Panc1 (cell line): Measurements from ENCODE around the gene FSD1. TPM values are rescaled to one million over a fixed set of nuclear protein-coding genes. Genes with fewer than 3 reads are reported as not detected.
A peak's percentile ranks its signal among the peaks of the same experiment; 100 is the strongest.

ENCODE experiments used
- ATAC-seq: fragments of 200-7000 bp; cut with Tn5 transposase; 2 replicates; pipeline ENCODE4 v1.9.1; 2020; ENCODE audit warnings: mild to moderate bottlenecking, moderate library complexity
- BruUV-seq: library from RNA; stranded (reverse); fragments of 400-500 nt; replicated peaks from 2 replicates; lab custom pipeline; 2021; lab: Mats Ljungman, UMichigan
- CTCF ChIA-PET: fragments of 300-600 bp; sonication (Branson Sonifier 250); formaldehyde crosslinking; loops from one replicate; lab custom pipeline; 2022; ENCODE audit warnings: antibody characterized with exemption; lab: Charles Lee
- POLR2A ChIA-PET: fragments of 300-600 bp; sonication (Branson Sonifier 250); formaldehyde crosslinking; loops from one replicate; lab custom pipeline; 2022; ENCODE audit warnings: antibody characterized with exemption; lab: Charles Lee
- DNase-seq: peaks from one replicate; pipeline ENCODE4 v3.0.0-alpha.2; 2010; ENCODE audit warnings: low read depth, low spot score
- H3K27ac ChIP-seq: 2 replicates; pipeline ENCODE4 v1.5.1; 2011; ENCODE audit warnings: mild to moderate bottlenecking, low read length, inconsistent platforms
- H3K27me3 ChIP-seq: fragments of 200-500 bp; sonication (Bioruptor generic); 2 replicates; pipeline ENCODE4 v1.6.0; 2014; ENCODE audit warnings: low read length, inconsistent platforms; ENCODE audit not compliant: control insufficient read depth, insufficient read depth
- H3K36me3 ChIP-seq: fragments of 200-500 bp; sonication (Bioruptor generic); 2 replicates; pipeline ENCODE4 v1.5.1; 2014; ENCODE audit warnings: inconsistent platforms, mild to moderate bottlenecking, low read length, moderate library complexity; ENCODE audit not compliant: control insufficient read depth, insufficient read depth
- H3K4me1 ChIP-seq: 2 replicates; pipeline ENCODE4 v1.5.1; 2011; ENCODE audit warnings: inconsistent platforms, mild to moderate bottlenecking, low read length, moderate library complexity; ENCODE audit not compliant: control insufficient read depth, insufficient read depth
- H3K4me3 ChIP-seq, 2 experiments: 2 replicates each; pipeline ENCODE4 v1.5.1; 2011 to 2012; ENCODE audit warnings: low read depth in 2 of 2, low read length in 2 of 2, mild to moderate bottlenecking in 2 of 2, inconsistent platforms in 1 of 2, moderate library complexity in 1 of 2
- H3K9me3 ChIP-seq: fragments of 200-500 bp; sonication (Bioruptor generic); 2 replicates; pipeline ENCODE4 v1.5.1; 2014; ENCODE audit warnings: low read depth, mild to moderate bottlenecking, inconsistent platforms, low read length, moderate library complexity; ENCODE audit not compliant: control insufficient read depth, insufficient read depth
- POLR2AphosphoS5 ChIP-seq: IDR thresholded peaks from 2 replicates; pipeline ENCODE4 v1.6.1; 2012; ENCODE audit warnings: mild to moderate bottlenecking, low read depth, low read length, moderate library complexity
- SIN3A ChIP-seq: IDR thresholded peaks from 2 replicates; pipeline ENCODE4 v1.6.1; 2012; ENCODE audit warnings: low read depth, mild to moderate bottlenecking, low read length, moderate library complexity, borderline replicate concordance; ENCODE audit not compliant: insufficient read depth
- TCF7L2 ChIP-seq: IDR thresholded peaks from 2 replicates; pipeline ENCODE4 v1.6.1; 2011; ENCODE audit warnings: mild to moderate bottlenecking, low read depth, low read length, inconsistent platforms
- in situ Hi-C: cut with HindIII; loops from 2 replicates; pipeline ENCODE4 v1.10.0; 2016; ENCODE audit warnings: low sequenced_read_pairs, low pct_unique_long_range_greater_than_20kb
- intact Hi-C: fragments of 100-400 bp; cut with micrococcal nuclease; formaldehyde crosslinking; loops from one replicate; pipeline ENCODE4 v1.10.0; 2022; ENCODE audit not compliant: unreplicated experiment
- total RNA-seq: library from RNA; stranded (reverse); gene quantifications from one replicate; pipeline ENCODE4 v1.2.1, GENCODE V29; 2021; ENCODE audit not compliant: unreplicated experiment
- TF ChIP-seq, protein P1 (sequence below): fragments of 450-650 bp; IDR thresholded peaks from 2 replicates; pipeline ENCODE4 v1.5.1; 2017; ENCODE audit warnings: mild to moderate bottlenecking
- TF ChIP-seq, protein P2 (sequence below), 2 experiments: IDR thresholded peaks; 2 replicates each; pipeline ENCODE4 v1.6.1; 2011 to 2012; ENCODE audit warnings: low read depth in 2 of 2, control low read depth in 1 of 2, low read length in 1 of 2, mild to moderate bottlenecking in 1 of 2, moderate library complexity in 1 of 2; ENCODE audit not compliant: insufficient read depth in 1 of 2

The FSD1 gene
- total RNA-seq, 1 experiment from 2014 or later = 12.1 TPM

DNA sequence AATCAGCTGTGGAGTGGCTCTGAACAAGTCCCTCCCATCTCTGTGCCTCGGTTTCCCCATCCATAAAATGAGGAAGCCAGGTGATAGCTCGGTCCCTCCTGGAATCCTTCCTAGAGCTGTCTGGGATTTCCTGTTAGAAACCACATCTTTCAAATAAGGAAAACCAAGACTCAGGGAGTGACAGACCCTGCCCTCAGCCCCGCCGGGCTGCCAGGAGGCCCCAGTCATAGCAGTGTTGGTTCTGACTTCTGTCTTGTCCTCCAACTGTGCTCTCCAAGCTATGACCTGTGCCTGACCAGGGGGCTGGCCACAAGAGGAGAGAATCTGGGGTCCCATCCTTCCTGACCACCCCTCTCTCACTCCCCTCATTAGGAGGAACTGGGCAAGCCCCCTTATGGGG lies 26.4 kb upstream of the FSD1 start:
- Histone ChIP-seq H3K27me3 (no peaks in the 10 kb centered on the region; the same call in 1 of the 2 replicates), H3K4me3 (no peak overlapping the region), H3K9me3 (no peaks in the 10 kb centered on the region), H3K27ac (no peak overlapping the region), H3K4me1 (no peaks in the 10 kb centered on the region), H3K36me3 (no peaks in the 10 kb centered on the region)
- CTCF ChIA-PET = no interaction called here
- TF ChIP-seq SIN3A (no peak), TCF7L2 (no peak), POLR2AphosphoS5 (no peak)
- TF ChIP-seq, protein P1, sequence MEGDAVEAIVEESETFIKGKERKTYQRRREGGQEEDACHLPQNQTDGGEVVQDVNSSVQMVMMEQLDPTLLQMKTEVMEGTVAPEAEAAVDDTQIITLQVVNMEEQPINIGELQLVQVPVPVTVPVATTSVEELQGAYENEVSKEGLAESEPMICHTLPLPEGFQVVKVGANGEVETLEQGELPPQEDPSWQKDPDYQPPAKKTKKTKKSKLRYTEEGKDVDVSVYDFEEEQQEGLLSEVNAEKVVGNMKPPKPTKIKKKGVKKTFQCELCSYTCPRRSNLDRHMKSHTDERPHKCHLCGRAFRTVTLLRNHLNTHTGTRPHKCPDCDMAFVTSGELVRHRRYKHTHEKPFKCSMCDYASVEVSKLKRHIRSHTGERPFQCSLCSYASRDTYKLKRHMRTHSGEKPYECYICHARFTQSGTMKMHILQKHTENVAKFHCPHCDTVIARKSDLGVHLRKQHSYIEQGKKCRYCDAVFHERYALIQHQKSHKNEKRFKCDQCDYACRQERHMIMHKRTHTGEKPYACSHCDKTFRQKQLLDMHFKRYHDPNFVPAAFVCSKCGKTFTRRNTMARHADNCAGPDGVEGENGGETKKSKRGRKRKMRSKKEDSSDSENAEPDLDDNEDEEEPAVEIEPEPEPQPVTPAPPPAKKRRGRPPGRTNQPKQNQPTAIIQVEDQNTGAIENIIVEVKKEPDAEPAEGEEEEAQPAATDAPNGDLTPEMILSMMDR = no peak
- TF ChIP-seq, protein P2, sequence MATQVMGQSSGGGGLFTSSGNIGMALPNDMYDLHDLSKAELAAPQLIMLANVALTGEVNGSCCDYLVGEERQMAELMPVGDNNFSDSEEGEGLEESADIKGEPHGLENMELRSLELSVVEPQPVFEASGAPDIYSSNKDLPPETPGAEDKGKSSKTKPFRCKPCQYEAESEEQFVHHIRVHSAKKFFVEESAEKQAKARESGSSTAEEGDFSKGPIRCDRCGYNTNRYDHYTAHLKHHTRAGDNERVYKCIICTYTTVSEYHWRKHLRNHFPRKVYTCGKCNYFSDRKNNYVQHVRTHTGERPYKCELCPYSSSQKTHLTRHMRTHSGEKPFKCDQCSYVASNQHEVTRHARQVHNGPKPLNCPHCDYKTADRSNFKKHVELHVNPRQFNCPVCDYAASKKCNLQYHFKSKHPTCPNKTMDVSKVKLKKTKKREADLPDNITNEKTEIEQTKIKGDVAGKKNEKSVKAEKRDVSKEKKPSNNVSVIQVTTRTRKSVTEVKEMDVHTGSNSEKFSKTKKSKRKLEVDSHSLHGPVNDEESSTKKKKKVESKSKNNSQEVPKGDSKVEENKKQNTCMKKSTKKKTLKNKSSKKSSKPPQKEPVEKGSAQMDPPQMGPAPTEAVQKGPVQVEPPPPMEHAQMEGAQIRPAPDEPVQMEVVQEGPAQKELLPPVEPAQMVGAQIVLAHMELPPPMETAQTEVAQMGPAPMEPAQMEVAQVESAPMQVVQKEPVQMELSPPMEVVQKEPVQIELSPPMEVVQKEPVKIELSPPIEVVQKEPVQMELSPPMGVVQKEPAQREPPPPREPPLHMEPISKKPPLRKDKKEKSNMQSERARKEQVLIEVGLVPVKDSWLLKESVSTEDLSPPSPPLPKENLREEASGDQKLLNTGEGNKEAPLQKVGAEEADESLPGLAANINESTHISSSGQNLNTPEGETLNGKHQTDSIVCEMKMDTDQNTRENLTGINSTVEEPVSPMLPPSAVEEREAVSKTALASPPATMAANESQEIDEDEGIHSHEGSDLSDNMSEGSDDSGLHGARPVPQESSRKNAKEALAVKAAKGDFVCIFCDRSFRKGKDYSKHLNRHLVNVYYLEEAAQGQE (IDR thresholded peaks at IDR 0.05; ENCODE audit: insufficient read depth in 1 of 2, low read depth in 2 of 2, low read length in 1 of 2) = no peak
- BruUV-seq = no TSS peak
- DNase-seq = no peak
- POLR2A ChIA-PET = interaction anchor here (0.6 kb wide), 1 partner anchor 68 kb away, joined by 5 read pairs; no protein-coding TSS in a partner anchor
- intact Hi-C loops (no loop called here), in situ Hi-C loops (no loop called here)
- ATAC-seq = no peak

DNA sequence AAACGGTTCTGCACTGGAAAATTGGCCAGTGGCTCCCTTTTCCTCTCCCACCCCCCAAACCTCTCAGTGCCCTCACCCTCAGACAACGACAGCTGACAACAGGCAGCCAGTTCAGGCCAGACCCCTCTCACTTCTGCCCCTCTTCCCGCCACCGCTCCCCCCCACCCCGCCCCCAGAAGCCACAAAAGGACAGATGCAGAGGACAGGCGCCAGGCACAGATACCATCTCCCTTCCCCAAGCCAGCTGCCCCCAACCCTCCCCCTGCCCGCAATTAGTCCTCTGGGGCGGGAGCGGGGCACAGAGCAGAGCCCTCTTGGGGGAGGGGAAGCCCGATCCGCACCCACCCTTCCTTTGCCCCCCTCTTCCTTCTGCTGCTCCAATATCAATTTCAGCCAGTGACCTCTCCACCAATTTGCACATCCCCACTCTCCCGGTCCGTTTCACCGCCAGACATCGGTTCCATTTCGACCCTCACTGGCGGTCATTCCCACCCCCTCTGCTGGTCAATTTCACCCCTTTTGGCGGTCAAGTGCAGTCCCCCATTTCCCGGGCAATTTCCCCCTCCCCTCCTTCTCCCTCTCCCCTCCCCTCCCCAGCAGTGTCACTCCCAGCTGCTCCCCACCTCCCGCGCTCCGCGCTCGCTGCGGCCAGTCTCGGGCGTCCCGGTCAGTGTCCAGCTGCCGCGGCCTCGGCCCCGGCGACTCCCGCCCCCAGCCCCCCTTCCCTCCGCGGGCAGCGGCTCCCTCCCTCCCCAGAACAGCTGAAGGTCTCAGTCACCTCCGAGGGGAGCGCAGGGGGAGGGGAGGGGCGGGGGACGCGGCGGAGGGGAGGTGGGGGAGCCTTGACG lies 25.8 kb upstream of the FSD1 start, which contains the start of gene SHD:
Gene SHD (plus strand): TSS at position 848 of the 848 bp plus-strand sequence. CDS start 798 bp downstream, outside the sequence.
- Histone ChIP-seq H3K4me1 (no peaks in the 10 kb centered on the region), H3K27ac (no peak within 1 kb of the TSS), H3K36me3 (no peaks in the 10 kb centered on the region), H3K9me3 (no peaks in the 10 kb centered on the region), H3K4me3 (peak within 1 kb of the TSS; percentile 30), H3K27me3 (no peaks in the 10 kb centered on the region; the same call in 1 of the 2 replicates)
- in situ Hi-C loops (no loop called here), intact Hi-C loops (no loop called here)
- TF ChIP-seq SIN3A = no peak
- TF ChIP-seq, protein P2 (IDR thresholded peaks at IDR 0.05; ENCODE audit: insufficient read depth in 1 of 2, low read depth in 2 of 2, low read length in 1 of 2) = no peak
- POLR2A ChIA-PET = interaction anchor here (0.5 to 0.6 kb wide), 2 partner anchors 19 to 68 kb away, joined by 5 read pairs; no protein-coding TSS in a partner anchor
- ATAC-seq = peak; percentile 50; the same call in 1 of the 2 replicates
- BruUV-seq = no TSS peak
- no peak for DNase-seq
- CTCF ChIA-PET = no interaction called here
